ENCODE data around the gene WDFY4.

WDFY4 gene

GRCh38 chr10:48767373-48768143, 82.9 kb downstream of the WDFY4 start:
- no peak for TF ChIP-seq CTCF (conservative IDR thresholded peaks at IDR 0.05; ENCODE audit: control insufficient read depth, insufficient read depth, low read depth, low read length)
- H3K4me3 ChIP-seq (ENCODE audit: control insufficient read depth, low read depth, low read length) = no peak overlapping the region
- DNase-seq (ENCODE audit: low read depth) = no peak

- DNase-seq (ENCODE audit: low read depth) = no peak
- TF ChIP-seq CTCF (conservative IDR thresholded peaks at IDR 0.05; ENCODE audit: control insufficient read depth, insufficient read depth, low read depth, low read length) = no peak
- H3K4me3 ChIP-seq (ENCODE audit: control insufficient read depth, low read depth, low read length) = no peak overlapping the region
Observed at GRCh38 chr10:48768144-48768766, 83.6 kb downstream of the WDFY4 start.

GRCh38 chr10:48768926-48769325, 84.3 kb downstream of the WDFY4 start:
- TF ChIP-seq CTCF (conservative IDR thresholded peaks at IDR 0.05; ENCODE audit: control insufficient read depth, insufficient read depth, low read depth, low read length) = no peak
- H3K4me3 ChIP-seq (ENCODE audit: control insufficient read depth, low read depth, low read length) = no peak overlapping the region

GRCh38 chr10:48769706-48770435, 85.2 kb downstream of the WDFY4 start:
- no peak for TF ChIP-seq CTCF (conservative IDR thresholded peaks at IDR 0.05; ENCODE audit: control insufficient read depth, insufficient read depth, low read depth, low read length)
- DNase-seq (ENCODE audit: low read depth) = no peak
- H3K4me3 ChIP-seq (ENCODE audit: control insufficient read depth, low read depth, low read length) = no peak overlapping the region

More at GRCh38 chr10:48768926-48769325, 84.3 kb downstream of the WDFY4 start:
- DNase-seq (ENCODE audit: low read depth) = no peak

GRCh38 chr10:48770561-48771089, 86.0 kb downstream of the WDFY4 start:
- H3K4me3 ChIP-seq (ENCODE audit: control insufficient read depth, low read depth, low read length) = no peak overlapping the region
- no peak for DNase-seq (ENCODE audit: low read depth)
- no peak for TF ChIP-seq CTCF (conservative IDR thresholded peaks at IDR 0.05; ENCODE audit: control insufficient read depth, insufficient read depth, low read depth, low read length)

- no peak overlapping the region for H3K4me3 ChIP-seq (ENCODE audit: control insufficient read depth, low read depth, low read length)
- DNase-seq (ENCODE audit: low read depth) = no peak
- no peak for TF ChIP-seq CTCF (conservative IDR thresholded peaks at IDR 0.05; ENCODE audit: control insufficient read depth, insufficient read depth, low read depth, low read length)
Observed at GRCh38 chr10:48771234-48771633, 86.6 kb downstream of the WDFY4 start.

Measured in fibroblast of mammary gland (primary cell).